Adrenal gland (tissue), 5 donors: ENCODE results near the gene PLAA.

Source experiments
- CTCF ChIP-seq, 6 experiments: fragments of 450-650 bp in 4 of 6; fragments of 200-600 bp in 2 of 6; sonication (generic) in 1 of 6; IDR thresholded peaks; 1 replicate in 5 of 6; 2 replicates in 1 of 6; pipeline versions ENCODE4 v1.5.1 to v1.8.0; 2016 to 2021; ENCODE audit warnings: antibody characterized with exemption in 6 of 6, mild to moderate bottlenecking in 2 of 6, moderate library complexity in 1 of 6
- POLR2A ChIP-seq, 2 donors: fragments of 450-650 bp; IDR thresholded peaks; one replicate each; pipeline ENCODE4 v1.6.1; 2017; ENCODE audit warnings: antibody characterized with exemption in 2 of 2, mild to moderate bottlenecking in 2 of 2, moderate library complexity in 1 of 2
- donor health status: DM: no; HTN: no; CAD: no.

GRCh38 chr9:26973989-26974388 is 26.9 kb upstream of the PLAA start:
- TF ChIP-seq CTCF (IDR thresholded peaks at IDR 0.05) (no peak), POLR2A (IDR thresholded peaks at IDR 0.05) (no peak)
